Activated T-cell treated with anti-CD3 and anti-CD28 coated beads for 1 hour (primary cell): ENCODE data around the gene BEAN1.

ENCODE experiments used
- DNase-seq: peaks from one replicate; pipeline ENCODE4 v3.0.0-alpha.2; 2020; ENCODE audit warnings: low read depth

BEAN1 gene

DNA sequence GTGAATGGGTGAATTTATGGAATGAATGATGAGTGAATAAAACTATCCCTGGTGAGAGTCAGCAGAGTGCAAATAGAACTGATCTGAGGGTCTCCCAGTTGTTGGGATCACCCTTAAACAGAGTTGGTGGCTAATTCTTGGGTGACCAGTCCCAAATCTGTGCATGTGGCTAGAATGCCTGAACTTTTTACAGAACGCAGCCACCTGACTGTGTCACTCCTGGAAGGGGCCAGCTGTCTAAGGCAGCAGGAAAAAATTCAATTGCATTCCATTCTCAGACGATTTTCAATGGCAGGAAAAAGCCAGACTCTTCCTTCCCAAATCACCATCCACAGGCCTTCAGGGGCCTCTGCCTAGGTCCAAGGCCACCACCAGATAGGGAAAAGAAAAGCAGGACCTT, 43.5 kb downstream of the BEAN1 start:
- DNase-seq = no peak

DNA sequence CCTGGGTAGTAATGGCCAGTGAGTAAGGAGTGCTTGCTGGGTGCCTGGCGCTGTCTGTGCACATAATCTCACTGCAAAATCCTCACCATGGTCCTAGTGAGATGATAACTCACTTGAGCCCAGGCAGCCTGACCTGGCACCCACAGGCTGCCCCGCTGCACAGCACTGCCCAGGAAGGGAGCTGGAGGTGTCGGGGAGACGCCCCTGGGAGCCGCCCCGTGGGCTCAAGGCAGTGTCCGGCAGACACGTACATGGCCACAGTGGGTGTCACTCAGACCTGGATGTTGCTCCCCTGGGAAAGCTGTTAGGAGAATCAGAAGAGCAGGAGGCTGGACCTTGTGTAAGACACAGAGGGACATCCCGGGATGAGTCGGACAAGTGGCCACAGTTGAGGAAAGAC, 44.2 kb downstream of the BEAN1 start:
- DNase-seq = no peak

DNA sequence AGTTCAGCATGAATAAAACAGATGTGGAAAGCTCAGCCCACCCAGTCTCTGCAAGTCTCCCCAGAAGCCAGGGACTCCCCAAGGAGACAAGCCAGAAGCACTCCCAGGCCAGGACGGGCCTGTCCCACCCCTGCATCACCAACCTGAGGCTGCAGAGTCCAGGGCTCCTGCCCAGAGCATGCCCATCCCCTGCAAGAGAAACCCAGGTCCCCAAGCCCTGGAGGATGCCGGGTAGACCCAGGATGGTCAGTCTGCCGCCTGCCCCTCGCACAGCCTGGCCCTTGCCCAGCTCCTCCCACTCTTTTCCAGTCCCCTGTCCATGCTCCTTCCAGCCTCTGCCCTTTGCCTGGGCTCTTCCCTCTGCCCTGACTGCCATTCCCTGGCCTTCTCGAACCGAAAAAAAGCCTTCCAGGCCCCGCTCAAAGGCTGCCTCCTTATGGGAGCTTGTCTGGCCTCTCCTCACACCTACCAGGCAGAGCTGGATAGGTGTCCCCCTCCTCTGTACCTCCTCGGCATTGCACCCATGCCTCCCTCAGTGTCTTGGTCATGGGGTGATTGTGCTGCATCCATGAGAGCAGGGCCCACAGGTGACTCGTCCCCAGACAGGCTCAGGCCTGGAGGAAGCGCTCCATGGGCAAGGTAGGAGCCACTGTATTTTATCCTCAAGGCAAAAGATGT, 44.8 kb downstream of the BEAN1 start:
- DNase-seq = no peak

DNA sequence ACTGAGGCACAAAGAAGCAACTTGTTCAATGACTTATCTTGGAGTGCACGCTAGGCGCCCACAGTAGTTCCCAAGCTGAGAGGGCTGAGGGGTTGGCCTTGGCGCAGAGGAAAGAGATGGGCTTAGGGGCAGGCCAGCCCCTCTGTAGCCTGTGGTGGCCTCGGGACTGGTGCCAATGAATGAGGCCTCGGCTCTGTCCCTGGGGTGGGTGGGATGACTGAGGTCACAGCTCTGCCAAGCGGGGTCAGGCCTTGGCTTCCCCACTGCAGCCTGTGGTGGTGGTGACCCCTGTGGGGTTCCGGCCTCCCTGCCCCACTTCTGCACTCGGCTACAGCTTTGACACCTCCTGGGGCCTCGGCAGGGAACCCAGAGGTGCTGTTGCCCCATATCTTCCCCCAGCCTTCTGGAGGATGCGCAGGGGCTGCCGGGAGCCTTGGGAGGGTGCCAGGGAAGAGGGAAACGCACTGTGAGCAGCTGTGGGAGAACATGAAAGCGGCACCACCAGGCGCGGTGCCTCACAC, 46.0 kb downstream of the BEAN1 start:
- no peak for DNase-seq

DNA sequence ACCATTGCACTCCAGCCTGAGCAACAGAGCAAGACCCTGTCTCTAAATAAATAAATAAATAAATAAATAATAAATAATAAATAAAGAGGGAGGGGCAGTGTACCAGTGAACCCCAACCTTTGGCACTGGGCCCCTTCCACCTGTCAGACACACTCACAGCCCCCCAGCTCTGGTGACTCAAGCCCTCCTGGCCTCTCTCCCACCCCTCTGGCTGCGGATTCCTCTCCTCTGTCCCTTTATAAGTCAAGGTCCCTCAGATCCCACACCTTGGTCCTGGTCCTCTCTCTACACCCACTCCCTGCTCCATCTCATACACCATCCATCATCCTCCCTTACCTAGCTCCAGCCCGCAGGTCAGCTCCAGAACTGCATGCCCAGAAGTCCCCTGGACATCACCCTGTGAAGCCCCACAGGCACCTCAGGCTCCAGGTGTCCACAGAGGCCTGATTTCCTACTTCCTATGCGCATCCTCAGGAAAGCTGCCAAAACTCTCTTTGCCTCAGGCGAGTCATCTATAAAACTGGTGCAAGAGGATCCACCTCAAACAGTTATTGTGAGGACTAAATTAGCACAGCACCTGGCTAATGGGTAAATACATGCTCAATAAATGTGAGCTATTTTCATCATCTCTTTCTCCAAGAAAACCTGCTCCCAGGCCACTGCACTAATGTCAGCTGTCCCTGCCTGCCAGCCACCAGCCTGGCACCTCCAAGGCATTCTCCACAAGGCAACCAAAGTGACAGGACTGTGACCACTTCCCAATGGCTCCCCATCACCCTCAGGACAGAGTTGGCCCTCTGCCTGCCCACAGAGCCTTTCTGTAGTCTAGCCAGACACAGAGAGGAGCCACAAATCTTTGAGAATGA, 46.8 kb downstream of the BEAN1 start:
- no peak for DNase-seq

DNA sequence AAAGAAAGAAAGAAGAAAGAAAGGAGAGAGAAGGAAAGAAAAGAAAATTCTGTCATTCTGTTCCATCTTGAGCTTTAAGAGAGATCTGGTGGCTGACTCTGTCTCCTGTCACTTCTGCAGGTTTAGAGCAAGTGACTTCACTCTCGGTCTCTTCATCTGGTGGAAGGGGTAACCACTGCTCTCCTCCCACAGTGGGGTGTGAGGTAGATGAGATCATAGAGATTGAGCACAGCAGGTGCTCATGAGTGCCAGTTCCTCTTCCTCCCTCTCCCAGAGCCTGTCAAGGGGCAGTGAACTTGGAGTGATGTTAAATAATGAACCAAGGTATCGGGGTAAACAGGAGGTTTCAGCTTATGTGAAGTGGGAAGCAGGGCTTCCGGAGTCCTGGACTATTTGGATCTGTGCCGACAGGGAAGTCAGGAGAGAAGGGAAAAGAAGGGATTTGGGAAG, 47.7 kb downstream of the BEAN1 start:
- DNase-seq = peak; percentile 32

DNA sequence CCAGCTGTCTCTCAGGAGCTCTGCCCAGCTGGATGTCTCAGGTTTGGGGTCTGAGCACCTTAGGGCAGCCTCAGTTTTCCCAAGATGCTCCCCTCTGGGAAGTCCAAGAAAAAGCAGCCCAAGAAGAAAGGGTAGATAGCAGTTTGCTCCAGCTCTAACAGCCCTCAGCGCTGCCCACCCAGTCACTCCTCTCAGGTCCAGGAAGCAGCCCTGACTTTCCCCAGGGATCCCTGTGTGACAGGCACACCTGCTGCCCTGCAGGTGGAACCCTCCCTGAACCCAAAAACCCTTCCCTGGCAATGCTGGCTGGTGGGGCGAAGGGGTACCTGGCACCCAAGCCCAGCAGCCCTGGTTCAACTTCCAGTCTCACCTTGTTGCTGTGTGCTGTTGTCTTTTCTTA, 48.1 kb downstream of the BEAN1 start:
- DNase-seq = no peak

DNA sequence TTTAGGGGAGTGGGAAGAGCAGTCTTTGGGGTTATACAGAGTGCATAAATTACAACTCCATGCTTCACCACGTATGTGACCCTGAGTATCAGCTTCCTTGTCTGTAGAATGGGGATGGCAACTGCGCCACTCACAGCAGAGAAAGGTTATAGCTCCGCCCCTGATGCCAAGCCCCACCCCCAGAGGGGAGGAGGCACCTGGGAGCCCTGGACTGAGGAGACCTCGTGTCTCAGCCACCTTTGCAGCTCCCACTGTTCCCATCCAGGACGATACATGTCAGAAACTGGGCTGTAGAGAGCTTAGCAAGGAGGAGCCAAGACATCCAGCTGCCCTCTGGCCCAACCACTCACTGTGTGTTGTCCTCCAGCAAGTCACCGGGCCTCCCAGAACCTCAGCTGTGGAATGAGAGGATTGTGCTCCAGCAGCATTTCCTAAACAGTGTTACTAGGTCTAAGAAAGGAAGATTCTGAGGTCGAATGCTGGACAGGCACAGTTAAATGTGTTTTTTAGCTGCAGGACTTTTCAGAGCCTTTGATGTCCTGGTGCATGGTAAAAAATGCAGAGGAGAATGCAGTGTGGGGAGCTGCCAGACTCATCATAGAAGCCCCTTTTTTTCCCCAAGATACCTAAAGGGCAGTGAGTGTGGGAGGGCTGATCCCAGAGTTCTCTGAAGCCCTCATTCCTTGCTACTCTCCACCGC, 49.4 kb downstream of the BEAN1 start:
- peak; percentile 24 for DNase-seq

DNA sequence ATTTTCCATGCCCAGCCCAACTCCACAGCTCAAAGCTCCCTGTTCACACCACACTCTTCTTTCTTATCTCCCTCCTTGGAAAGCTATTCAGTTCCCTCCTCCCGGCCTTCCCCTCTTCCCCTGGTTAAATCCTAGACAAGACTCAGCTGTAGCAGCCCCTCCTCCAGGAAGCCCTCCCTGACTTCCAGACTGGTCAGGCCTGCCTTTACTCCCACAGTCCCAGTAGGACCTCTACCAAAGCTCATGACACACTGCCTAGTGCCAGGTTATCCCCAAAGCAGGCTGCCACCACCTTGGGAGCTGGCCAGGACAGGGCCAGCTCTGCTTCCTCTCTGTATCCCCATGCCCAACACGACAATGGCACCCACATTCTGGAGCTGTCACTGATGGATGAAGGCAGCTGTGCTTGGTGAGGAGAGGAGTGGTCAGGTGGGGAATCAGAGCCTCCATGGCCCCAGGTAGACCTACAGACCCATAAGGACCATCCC, 50.0 kb downstream of the BEAN1 start:
- DNase-seq = no peak

DNA sequence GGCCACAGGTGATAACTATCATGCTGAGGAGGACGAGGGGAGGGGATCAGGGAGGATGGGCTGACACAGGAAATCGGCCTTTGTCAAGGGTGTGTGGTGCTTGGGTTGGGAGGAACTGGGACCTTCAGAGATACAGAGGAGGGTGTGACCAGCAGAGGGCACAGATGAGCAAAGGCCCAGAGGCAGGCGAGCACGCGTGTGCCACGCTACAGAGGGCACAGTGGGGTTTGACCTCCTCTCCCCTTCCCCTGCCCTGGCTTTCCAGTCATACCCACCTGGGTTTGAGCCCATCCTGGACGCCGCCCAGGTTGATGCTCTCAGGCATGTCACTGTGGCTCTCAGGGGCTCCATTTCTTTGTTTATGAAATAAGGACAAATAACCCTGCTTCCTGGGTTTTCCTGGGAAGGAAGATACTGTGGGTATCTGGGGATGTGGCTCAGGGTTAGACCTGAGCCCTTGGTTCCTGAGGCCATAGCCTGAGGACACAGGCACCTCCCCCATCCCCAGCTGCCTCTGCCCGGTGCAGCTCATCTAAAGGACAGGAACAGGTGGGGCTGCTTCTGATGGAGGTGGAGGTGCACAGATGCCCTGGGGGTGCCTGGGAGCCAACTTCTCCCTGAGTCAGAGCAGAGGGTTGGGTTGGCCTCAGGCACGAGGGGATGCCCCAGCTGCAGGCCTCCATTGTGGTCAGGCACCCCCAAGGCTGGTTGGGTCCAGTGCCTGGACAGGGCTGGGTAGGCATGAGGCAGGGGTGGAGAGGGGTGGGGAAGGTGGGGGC, 51.8 kb downstream of the BEAN1 start:
- DNase-seq = peak; percentile 74

DNA sequence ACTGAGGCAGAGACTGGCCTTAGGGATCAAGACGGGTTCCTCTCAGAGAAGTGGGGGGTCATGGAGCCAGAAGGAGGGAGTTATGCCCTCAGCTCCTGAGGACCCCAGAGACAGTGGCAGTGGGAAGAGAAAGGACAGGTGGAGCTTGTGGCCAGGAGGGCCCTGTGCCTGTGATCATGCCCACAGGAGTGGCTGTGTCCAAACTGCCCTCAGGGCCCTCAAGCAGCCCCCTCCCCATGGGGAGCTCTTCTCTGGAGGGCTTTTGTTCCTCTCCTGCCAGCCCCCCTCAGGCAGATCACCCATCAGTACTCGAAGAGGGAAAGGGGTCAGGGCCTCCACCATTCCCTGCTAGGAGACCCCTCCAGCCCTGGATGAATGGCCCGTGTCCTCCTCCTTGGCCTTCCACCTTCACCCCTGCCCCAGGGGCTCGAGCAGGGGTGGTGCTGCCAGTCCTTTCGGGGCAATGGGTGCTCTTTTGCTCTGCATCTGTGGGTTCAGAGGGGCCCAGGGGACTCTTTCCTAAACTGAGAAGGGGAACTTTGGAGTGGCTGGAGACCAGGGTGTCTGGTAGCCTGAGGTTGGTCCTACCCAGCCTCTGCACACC, 52.7 kb downstream of the BEAN1 start:
- DNase-seq = no peak

DNA sequence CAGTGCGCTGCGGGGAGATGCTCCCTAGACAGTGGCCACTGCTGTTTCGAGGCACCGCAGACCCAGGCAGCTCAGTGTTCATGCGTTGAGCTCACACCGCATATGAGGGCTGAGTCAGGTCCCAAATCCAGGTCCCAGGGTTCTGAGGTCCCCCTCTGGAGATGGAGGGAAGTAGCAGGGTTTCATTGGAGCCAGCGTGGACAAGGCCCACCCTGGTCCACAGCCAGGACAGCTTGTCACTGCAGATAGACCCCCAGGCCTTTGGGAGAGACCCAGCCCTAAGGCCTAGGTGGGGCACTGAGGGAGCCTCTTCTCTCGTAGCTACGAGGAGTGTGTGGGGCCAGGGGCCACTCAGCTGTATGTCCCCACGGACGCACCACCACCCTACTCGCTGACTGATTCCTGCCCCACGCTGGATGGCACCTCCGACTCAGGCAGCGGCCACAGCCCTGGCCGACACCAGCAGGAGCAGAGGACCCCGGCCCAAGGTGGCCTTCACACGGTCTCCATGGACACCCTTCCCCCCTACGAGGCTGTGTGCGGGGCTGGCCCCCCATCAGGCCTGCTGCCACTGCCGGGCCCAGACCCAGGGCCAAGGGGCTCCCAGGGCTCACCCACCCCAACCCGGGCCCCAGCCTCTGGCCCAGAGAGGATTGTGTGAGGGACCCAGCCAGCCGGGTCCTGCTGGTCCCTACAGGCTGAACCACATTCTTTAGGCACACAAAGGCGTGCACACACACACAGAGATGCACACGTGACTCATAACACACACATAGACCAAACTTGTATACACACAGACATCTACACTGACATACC, 53.4 kb downstream of the BEAN1 start:
- no peak for DNase-seq

DNA sequence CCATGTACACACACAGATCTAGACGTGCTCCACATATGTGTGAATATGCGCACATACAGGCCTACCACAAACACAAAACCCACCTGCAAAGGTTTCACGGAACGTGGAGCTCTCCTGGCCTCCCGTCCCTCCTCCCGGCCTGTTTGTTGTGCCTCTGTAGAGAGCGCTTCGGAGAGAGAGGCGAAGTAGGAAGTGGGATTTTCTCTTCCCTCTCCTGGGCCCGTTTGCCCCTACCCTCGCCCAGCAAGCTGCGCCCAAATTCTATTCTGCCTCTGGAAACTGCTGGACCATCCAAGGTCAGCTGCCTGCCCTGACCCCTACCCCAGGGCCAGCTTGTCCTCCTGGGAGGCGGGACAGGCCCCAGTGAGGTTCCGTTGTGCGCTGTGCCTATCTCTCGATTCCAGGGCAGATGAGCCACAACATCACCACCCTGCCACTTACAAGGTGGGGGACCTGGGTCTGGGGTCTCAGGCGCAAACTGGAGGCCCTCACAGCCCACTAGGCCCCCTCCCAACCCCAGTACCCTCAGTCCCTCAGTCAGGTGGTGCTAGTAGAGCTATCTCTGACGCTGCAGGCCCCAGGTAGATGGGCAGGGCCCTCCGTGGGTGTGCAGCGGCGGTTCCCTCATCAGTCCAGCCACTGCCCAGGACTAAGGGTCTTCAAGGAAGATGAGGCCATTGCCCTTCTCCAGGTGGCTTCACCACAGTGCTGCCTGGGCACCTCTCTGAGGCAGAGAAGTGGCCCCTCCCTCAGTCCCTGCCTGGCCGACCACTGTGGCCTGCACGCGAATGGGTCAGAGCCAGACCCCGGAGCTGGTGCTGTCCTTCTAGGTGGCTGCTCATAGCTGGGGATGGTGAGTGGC, 54.2 kb downstream of the BEAN1 start:
- no peak for DNase-seq

DNA sequence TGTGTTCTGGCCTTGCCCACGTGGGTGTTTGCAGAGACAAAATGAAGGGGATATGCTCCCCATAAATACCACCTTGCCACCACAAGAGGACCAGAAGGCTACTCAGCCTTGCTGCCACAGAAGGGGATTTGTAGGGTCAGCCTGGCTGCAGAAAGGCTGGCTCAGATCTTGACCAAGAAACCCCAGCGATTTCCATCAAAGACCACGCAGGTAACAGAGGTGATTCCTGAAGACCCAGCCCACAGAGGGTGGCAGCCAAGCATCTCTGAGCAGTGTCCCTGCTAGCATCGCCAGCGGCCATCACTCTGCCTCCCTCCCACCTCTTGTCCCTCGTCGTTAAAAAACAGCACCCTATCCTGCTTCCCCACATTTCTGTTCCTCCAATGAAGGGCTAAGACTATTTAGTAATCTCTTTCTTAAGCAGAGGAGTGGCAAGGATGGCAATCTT, 54.9 kb downstream of the BEAN1 start:
- DNase-seq = no peak

DNA sequence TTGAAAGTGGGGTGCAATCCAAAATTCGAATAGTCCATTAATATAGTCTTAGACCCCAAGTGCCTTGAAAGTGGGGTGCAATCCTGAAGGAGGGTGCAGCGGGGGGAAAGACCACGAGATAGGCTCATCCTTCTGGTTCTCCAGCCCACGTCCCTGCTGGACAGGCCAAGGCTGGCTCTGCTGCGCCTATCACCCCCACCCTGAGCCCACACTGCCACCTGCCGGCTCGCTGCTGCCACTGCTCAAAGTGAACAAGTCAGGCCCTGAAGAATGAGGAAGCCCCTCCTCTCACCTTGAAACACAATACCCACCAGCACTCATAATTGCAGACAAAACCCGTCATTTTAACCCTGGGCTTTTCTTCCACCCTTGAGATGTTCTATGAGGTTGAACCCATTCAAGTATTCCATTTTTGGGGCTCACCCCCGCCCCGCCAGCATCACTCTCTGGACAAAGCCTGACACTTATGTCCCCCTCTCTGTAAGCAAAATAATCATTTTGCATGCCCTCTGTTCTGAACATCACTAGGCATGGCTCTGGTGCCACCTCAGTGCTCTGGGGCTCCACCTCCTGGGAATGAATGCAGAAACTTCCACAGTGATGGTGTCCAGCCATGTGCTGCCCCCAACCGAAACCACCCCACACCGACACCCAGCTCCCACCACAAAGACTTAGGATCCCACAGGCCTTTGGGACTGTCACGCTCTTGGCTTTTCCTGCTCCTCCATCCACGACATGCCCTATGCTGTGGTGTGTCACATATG, 56.8 kb downstream of the BEAN1 start:
- peak; percentile 71 for DNase-seq

DNA sequence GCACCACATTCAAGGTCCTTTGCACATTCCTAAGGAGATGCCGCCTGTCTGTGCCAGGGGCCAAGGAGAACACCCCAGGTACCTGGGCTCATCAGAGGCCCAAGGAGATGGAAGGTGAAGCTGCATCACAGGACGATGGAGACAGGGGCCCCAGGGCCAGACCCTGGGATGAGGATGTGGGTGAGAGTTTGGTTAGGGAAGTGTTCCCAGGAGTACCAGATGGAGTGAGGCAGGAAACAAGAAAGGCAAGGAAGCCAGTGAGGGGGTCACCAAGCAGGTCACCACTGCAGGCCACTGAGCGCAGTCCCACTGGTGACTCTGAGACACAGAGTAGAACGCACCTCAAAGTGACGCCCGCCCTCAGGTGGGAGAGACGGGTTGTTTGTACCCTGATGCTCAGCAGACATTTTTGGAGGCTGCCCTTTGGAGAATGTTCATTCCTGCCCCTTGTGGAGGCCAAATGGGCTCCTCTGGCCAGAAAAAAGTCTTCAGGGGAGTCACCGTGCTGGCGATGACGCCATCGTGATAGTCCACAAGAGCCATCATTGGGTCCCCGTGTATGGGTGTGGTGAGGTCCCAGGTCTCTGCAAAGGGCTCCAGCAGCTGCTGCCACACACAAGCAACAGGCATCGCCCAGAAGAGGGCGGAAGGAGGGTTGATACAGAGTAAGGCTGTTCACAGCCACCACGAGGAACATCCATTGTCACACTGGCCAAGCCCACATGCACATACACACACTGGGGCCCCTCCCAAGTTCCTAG, 57.5 kb downstream of the BEAN1 start:
- no peak for DNase-seq

DNA sequence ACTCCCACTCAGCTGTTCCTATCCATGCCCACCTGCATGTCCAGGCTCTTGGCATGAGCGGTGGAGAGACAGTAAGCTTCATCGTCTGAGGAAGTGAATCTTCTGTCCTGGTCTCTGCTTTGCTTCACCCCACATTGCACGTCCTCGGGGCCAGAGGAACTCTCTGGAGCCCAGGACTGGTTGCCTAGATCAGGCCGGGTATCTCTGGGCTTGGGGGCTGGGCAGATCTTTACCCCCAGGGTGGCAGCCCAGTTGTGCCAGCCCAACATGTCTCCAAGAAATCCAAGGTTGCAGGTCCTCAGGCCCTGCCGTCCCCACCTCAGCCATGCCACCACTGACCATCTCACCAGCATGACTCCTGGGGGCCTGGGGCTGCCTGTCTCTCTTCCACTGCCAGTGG, 58.3 kb downstream of the BEAN1 start:
- DNase-seq = no peak
